GM12873 (cell line): ENCODE results near the gene SNTG2.

Experiments used
- TF ChIP-seq, protein P1 (sequence below): IDR thresholded peaks from 2 replicates; pipeline ENCODE4 v1.5.1; 2012; ENCODE audit warnings: low read depth, mild to moderate bottlenecking, moderate library complexity, low read length, control low read depth; ENCODE audit not compliant: insufficient read depth; ENCODE audit errors: missing control alignments

Gene SNTG2

DNA sequence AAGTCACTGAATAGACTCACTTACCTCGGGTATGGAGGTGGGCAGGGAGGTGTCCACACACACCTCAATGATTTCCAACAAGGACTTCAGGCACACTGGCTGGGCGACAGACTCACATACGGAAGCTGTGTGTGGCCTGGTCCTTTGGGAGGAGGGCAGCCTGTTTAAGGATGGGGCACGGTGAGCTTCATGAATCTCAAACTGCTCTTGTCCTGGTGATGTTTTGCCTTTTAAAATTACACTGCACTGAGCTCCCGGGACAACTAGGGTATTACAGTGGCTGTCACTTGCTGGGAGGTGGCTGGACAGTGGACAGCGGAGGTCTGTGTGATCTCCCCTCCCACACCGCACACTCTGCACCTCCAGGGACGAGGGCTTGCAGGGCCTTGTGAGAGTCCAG lies 211.6 kb downstream of the SNTG2 start:
- TF ChIP-seq, protein P1, sequence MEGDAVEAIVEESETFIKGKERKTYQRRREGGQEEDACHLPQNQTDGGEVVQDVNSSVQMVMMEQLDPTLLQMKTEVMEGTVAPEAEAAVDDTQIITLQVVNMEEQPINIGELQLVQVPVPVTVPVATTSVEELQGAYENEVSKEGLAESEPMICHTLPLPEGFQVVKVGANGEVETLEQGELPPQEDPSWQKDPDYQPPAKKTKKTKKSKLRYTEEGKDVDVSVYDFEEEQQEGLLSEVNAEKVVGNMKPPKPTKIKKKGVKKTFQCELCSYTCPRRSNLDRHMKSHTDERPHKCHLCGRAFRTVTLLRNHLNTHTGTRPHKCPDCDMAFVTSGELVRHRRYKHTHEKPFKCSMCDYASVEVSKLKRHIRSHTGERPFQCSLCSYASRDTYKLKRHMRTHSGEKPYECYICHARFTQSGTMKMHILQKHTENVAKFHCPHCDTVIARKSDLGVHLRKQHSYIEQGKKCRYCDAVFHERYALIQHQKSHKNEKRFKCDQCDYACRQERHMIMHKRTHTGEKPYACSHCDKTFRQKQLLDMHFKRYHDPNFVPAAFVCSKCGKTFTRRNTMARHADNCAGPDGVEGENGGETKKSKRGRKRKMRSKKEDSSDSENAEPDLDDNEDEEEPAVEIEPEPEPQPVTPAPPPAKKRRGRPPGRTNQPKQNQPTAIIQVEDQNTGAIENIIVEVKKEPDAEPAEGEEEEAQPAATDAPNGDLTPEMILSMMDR = no peak

DNA sequence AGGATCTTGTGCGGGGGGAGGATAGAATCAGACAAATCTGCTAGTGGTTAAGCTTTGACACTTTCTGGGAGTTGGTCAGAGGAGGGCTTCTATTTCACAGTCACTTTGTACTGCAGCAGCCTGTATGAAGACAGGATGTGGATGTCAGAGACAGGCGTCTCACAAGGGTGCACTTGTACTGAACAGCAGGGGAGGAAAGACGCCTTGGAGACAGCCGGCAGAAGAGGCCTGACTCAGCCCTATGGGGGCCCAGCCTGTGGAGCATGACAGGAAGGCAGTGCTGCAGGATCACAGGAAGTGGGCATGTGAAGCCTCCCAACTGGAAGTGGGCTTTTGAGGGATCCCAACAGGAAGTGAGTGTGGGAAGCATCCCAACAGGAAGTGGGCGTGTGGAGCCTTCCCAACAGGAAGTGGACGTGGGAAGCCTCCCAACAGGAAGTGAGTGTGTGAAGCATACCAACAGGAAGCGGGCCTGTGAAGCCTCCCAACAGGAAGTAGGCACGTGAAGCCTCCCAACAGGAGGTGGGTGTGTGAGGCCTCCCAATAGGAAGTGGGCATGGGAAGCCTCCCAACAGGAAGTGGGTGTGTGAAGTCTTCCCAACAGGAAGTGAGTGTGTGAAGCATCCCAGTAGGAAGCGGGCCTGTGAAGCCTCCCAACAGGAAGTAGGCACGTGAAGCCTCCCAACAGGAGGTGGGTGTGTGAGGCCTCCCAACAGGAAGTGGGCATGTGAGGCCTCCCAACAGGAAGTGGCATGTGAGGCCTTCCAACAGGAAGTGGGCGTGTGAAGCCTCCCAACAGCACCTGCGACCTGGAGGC lies 212.3 kb downstream of the SNTG2 start:
- TF ChIP-seq, protein P1 = no peak

DNA sequence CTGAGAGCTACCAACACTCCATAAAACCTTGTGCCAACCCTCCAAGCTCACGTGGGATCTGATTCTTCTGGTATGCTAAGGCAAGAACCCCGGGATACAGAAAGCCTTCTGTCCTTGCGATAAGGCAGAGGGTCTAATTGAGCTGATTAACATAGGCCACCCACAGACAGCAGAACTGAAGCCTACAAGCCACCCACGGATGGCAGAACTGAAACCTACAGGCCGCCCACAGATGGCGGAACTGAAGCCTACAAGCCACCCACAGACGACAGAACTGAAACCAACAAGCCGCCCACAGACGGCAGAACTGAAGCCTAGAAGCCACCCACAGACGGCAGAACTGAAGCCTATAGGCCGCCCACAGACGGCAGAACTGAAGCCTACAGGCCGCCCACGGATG lies 216.3 kb downstream of the SNTG2 start:
- TF ChIP-seq, protein P1 = no peak

DNA sequence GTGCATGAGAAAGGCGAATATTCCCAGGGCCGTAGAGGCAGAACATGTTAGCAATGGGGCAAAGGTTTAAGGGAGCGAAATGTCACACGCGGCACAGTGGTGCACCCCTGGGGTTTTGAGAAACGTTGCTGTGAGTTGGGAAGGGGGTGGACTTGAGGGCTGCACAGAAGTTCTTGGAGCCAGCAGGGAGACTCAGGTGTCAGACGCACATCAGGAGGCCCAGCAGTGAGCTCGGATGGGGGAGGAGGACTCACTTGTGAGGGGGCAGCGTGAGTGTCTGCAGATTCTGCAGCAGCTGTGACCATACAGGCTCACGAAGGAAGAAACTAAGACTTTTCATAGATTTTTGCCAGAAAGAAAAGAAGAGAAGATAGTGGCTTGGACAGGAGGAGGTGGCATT lies 218.2 kb downstream of the SNTG2 start:
- TF ChIP-seq, protein P1 = no peak

DNA sequence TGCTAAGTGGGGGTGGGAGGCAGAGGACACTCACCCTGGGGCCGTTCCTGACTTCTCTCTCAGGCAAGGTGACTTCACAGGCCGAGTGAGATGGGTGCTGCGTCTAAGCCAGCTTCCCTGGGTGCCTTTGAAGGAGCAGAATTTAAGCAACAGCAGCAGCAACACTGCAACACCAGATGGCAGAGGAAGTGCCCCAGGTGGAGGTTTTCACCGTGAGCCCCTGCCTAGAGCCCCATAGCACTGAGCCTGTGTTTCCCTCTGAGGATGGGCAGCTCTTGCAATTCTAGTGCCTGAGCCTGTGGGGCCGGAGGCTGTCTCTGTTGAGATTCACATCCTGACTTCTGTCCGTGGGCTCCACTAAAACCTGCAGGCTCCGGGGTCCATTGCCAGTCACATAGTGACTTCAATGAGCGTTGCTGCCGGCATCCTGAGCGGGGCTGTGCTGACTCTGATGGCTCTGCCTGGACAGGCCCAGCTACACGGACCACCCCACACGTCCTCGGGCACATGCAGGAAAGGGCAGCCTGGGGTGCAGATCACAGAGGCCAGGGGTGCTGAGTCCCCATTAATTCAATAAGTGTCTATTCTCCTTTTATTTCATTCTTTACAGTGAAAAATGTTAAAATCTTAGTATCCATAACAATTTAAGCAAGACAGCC lies 218.8 kb downstream of the SNTG2 start:
- TF ChIP-seq, protein P1 = no peak

DNA sequence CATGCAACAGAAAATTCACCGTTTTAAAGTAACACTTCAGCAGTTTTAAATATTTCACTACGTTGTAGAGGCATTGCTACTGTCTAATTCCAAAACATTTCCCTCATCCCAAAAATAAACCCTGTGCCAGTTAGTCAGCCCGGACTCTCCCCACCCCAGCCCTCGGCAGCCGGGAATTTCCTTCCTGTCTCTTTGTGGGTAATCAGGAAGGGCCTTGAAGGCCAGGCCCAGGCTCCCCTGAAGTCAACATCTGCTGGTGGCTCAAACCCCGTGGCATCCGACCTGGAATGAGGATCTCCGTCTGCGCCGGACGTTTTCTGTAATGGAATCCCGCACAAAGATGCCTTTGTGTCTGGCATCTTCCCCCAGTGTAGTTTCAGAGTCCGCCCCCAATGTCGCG lies 219.6 kb downstream of the SNTG2 start:
- TF ChIP-seq, protein P1 = no peak

DNA sequence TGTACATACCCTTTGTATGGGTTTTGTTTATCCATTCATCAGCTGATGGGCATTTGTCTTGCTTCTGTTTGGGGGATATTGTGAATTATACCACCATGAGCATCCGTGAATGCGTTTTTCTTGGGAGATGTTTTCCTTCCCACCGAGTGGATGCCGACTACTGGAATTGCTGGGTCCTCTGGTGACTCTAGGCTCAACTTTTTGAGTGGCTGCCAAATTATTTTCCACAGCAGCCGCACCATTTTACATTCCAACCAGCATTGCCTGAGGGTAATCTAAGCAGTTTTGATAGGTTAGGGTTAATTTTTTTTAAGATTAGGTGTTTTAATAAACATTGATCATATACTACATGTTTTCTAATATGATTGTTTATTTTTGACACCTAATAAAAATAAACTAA lies 220.1 kb downstream of the SNTG2 start:
- TF ChIP-seq, protein P1 = no peak
